Brain microvascular endothelial cell (primary cell): ENCODE results near the gene CCDC88A.
"Not testable (repeated sequence)": the region's sequence is repeated elsewhere in the genome, so short reads cannot be mapped to it uniquely, and the experiment has no call there.

Experiments
- DNase-seq: peaks from one replicate; pipeline ENCODE4 v3.0.0-alpha.2; 2020
- H3K27ac ChIP-seq: fragments of 250-450 bp; sonication (Bioruptor Pico); 2 replicates; pipeline ENCODE4 v1.5.1; 2020; ENCODE audit warnings: mild to moderate bottlenecking, moderate library complexity
- H3K27me3 ChIP-seq: fragments of 250-450 bp; sonication (Bioruptor Pico); replicated peaks from 2 replicates; pipeline ENCODE4 v1.5.1; 2020; ENCODE audit warnings: mild to moderate bottlenecking
- H3K36me3 ChIP-seq: fragments of 250-450 bp; sonication (Bioruptor Pico); replicated peaks from 2 replicates; pipeline ENCODE4 v1.5.1; 2020; ENCODE audit warnings: mild to moderate bottlenecking
- H3K4me3 ChIP-seq: 2 replicates; pipeline ENCODE4 v1.5.1; 2011; ENCODE audit warnings: low read depth, mild to moderate bottlenecking, control low read depth, low read length, moderate library complexity
- CTCF ChIP-seq: IDR thresholded peaks from 2 replicates; pipeline ENCODE4 v1.5.1; 2011; ENCODE audit warnings: low read depth, mild to moderate bottlenecking, moderate library complexity, low read length, control low read depth, inconsistent platforms; ENCODE audit errors: missing control alignments
- in situ Hi-C: cut with HindIII; loops from 2 replicates; pipeline ENCODE4 v1.10.0; 2017; ENCODE audit warnings: low sequenced_read_pairs, low pct_ligation_motif_present

CCDC88A gene

GRCh38 chr2:55296393-55296792 lies 123.3 kb downstream of the CCDC88A start:
- Histone ChIP-seq H3K4me3 (no peak overlapping the region), H3K36me3 (peaks cover 19% of the 10 kb centered on the region), H3K27ac (no peak overlapping the region), H3K27me3 (no peaks in the 10 kb centered on the region)
- no peak for TF ChIP-seq CTCF
- in situ Hi-C loops: no loop called here
- no peak for DNase-seq

GRCh38 chr2:55283083-55283482 lies 136.6 kb downstream of the CCDC88A start:
- DNase-seq: no peak
- TF ChIP-seq CTCF: no peak
- Histone ChIP-seq H3K4me3 (no peak overlapping the region), H3K27ac (no peak overlapping the region), H3K27me3 (no peaks in the 10 kb centered on the region), H3K36me3 (no peaks in the 10 kb centered on the region)
- in situ Hi-C loops: no loop called here

- TF ChIP-seq CTCF: no peak
- in situ Hi-C loops: no loop called here
- peak overlapping the region; percentile 78 for H3K4me3 ChIP-seq
- H3K36me3 ChIP-seq: no peaks in the 10 kb centered on the region
- no peaks in the 10 kb centered on the region for H3K27me3 ChIP-seq
- peak overlapping the region; percentile 73 for H3K27ac ChIP-seq
- peak; percentile 83 for DNase-seq
Measured at GRCh38 chr2:55282110-55282917, 137.3 kb downstream of the CCDC88A start.

- H3K27ac ChIP-seq, H3K36me3 ChIP-seq, in situ Hi-C loops, DNase-seq, H3K27me3 ChIP-seq, H3K4me3 ChIP-seq: not testable (repeated sequence)
Measured at GRCh38 chr2:55280851-55281546, 138.7 kb downstream of the CCDC88A start.

GRCh38 chr2:55279859-55280424 lies 139.7 kb downstream of the CCDC88A start:
- H3K36me3 ChIP-seq, H3K27ac ChIP-seq, H3K4me3 ChIP-seq, DNase-seq, in situ Hi-C loops, H3K27me3 ChIP-seq: not testable (repeated sequence)

- in situ Hi-C loops, H3K27ac ChIP-seq, H3K36me3 ChIP-seq, DNase-seq, H3K27me3 ChIP-seq, H3K4me3 ChIP-seq: not testable (repeated sequence)
Measured at GRCh38 chr2:55279214-55279835, 140.3 kb downstream of the CCDC88A start.

- in situ Hi-C loops: no loop called here
- TF ChIP-seq CTCF: no peak
- no peaks in the 10 kb centered on the region for H3K36me3 ChIP-seq
- H3K27ac ChIP-seq: no peak overlapping the region
- no peak overlapping the region for H3K4me3 ChIP-seq
- H3K27me3 ChIP-seq: no peaks in the 10 kb centered on the region
- no peak for DNase-seq
Measured at GRCh38 chr2:55277310-55277709, 142.3 kb downstream of the CCDC88A start.

GRCh38 chr2:55274346-55274745 lies 145.3 kb downstream of the CCDC88A start:
- DNase-seq, H3K27ac ChIP-seq, H3K36me3 ChIP-seq, in situ Hi-C loops, H3K4me3 ChIP-seq, H3K27me3 ChIP-seq: not testable (repeated sequence)
